ENCODE data around the gene FNBP1.

DNA sequence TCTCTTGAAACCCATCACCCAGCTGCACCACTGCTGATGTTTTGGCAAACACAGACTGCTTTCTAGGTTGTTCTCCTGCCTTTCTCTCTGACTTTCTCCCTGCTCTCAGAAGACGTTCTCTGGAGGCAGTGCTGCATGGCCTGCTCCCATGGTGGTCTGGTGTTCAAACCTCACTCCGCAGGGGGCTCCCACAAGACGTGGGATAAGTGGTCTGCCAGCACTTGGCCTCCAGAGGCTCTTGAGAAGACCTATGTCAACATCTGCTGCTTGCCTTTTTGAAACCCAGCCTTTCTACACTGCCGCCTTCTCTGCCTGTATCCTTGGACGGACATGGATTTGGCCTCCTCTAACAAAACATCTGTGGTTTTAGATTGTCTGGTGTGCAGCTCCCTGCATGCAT, 191.2 kb downstream of the FNBP1 start:
- TF ChIP-seq CTCF (conservative IDR thresholded peaks at IDR 0.05): no peak
- TF ChIP-seq ZFX (IDR thresholded peaks at IDR 0.05): no peak
